ENCODE results near the gene DIP2A.
"Not testable (repeated sequence)": the region's sequence is repeated elsewhere in the genome, so short reads cannot be mapped to it uniquely, and the experiment has no call there.

DNA sequence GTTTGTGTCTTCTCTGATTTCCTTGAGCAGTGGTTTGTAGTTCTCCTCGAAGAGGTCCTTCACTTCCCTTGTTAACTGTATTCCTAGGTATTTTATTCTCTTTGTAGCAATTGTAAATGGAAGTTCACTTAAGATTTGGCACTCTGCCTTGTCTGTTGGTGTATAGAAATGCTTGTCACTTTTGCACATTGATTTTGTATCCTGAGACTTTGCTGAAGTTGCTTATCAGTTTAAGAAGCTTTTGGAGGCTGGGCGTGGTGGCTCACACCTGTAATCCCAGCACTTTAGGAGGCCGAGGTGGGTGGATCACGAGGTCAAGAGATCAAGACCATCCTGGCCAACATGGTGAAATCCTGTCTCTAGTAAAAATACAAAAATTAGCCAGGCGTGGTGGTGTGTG, 119.1 kb downstream of the DIP2A start:
- TF ChIP-seq, protein P1, sequence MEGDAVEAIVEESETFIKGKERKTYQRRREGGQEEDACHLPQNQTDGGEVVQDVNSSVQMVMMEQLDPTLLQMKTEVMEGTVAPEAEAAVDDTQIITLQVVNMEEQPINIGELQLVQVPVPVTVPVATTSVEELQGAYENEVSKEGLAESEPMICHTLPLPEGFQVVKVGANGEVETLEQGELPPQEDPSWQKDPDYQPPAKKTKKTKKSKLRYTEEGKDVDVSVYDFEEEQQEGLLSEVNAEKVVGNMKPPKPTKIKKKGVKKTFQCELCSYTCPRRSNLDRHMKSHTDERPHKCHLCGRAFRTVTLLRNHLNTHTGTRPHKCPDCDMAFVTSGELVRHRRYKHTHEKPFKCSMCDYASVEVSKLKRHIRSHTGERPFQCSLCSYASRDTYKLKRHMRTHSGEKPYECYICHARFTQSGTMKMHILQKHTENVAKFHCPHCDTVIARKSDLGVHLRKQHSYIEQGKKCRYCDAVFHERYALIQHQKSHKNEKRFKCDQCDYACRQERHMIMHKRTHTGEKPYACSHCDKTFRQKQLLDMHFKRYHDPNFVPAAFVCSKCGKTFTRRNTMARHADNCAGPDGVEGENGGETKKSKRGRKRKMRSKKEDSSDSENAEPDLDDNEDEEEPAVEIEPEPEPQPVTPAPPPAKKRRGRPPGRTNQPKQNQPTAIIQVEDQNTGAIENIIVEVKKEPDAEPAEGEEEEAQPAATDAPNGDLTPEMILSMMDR (optimal IDR thresholded peaks at IDR 0.05 in 1 of 3, IDR thresholded peaks at IDR 0.05 in 1 of 3, conservative IDR thresholded peaks at IDR 0.05 in 1 of 3; ENCODE audit: extremely low read depth in 1 of 3, insufficient read depth in 2 of 3, low read length in 3 of 3), result not testable (repeated sequence)
- not testable (repeated sequence) for TF ChIP-seq EZH2 (IDR thresholded peaks at IDR 0.05; ENCODE audit: low read length)

Data from keratinocyte (primary cell).